ENCODE measurements around the gene OR5B12.
"Not testable (repeated sequence)": the region's sequence is repeated elsewhere in the genome, so short reads cannot be mapped to it uniquely, and the experiment has no call there.

The OR5B12 gene

GRCh38 chr11:58442136-58442535, at the start of gene OR5B12:
OR5B12 (minus strand) TSS chr11:58442236; CDS start chr11:58440151, 2,085 bp downstream.
- DNase-seq, result no peak

- no peak for DNase-seq
Observed at GRCh38 chr11:58490827-58491226, 48.8 kb upstream of the OR5B12 start.

- DNase-seq, result no peak
Observed at GRCh38 chr11:58487170-58487569, 45.1 kb upstream of the OR5B12 start.

- no peak for DNase-seq
Observed at GRCh38 chr11:58485961-58486360, 43.9 kb upstream of the OR5B12 start.

GRCh38 chr11:58471892-58472291, 29.9 kb upstream of the OR5B12 start:
- no peak for DNase-seq

- no peak for DNase-seq
Observed at GRCh38 chr11:58466293-58466692, 24.3 kb upstream of the OR5B12 start.

- no peak for DNase-seq
Observed at GRCh38 chr11:58465690-58466089, 23.7 kb upstream of the OR5B12 start.

GRCh38 chr11:58451585-58451984, 9.5 kb upstream of the OR5B12 start:
- DNase-seq, result no peak

GRCh38 chr11:58446294-58446693, 4.3 kb upstream of the OR5B12 start:
- no peak for DNase-seq

GRCh38 chr11:58444300-58444699, 2.3 kb upstream of the OR5B12 start:
- no peak for DNase-seq

- no peak for DNase-seq
Observed at GRCh38 chr11:58438486-58438885, 3.5 kb downstream of the OR5B12 start.

- no peak for DNase-seq
Observed at GRCh38 chr11:58434217-58434616, 7.8 kb downstream of the OR5B12 start.

GRCh38 chr11:58433638-58434203, 8.3 kb downstream of the OR5B12 start:
- no peak for DNase-seq

- no peak for DNase-seq
Observed at GRCh38 chr11:58429273-58429672, 12.8 kb downstream of the OR5B12 start.

GRCh38 chr11:58428021-58428420, 14.0 kb downstream of the OR5B12 start, which contains the start of gene OR5B2:
OR5B2 (minus strand) TSS chr11:58428121; CDS start chr11:58423261, 4,860 bp downstream.
- DNase-seq, result no peak

GRCh38 chr11:58406774-58407173, 35.3 kb downstream of the OR5B12 start, which contains the start of gene OR5B3:
OR5B3 (minus strand) TSS chr11:58406874; CDS start chr11:58403409, 3,465 bp downstream.
- no peak for DNase-seq

- not testable (repeated sequence) for DNase-seq
Observed at GRCh38 chr11:58399622-58400021, 42.4 kb downstream of the OR5B12 start.

GRCh38 chr11:58395581-58395980, 46.5 kb downstream of the OR5B12 start:
- no peak for DNase-seq

GRCh38 chr11:58394195-58394594, 47.8 kb downstream of the OR5B12 start:
- DNase-seq, result no peak

GRCh38 chr11:58392746-58393145, 49.3 kb downstream of the OR5B12 start:
- no peak for DNase-seq

GRCh38 chr11:58391879-58392278, 50.2 kb downstream of the OR5B12 start:
- no peak for DNase-seq

GRCh38 chr11:58390551-58391063, 51.4 kb downstream of the OR5B12 start:
- DNase-seq, result no peak
